Keratinocyte (primary cell): Measurements from ENCODE around the gene STBD1.

Experiments used
- EZH2 ChIP-seq: IDR thresholded peaks from one replicate; pipeline ENCODE4 v1.6.1; 2012; ENCODE audit warnings: inconsistent platforms, mild to moderate bottlenecking, low read length, moderate library complexity
- TF ChIP-seq, protein P1 (sequence below), 3 experiments: IDR thresholded peaks in 1 of 3; conservative IDR thresholded peaks in 1 of 3; optimal IDR thresholded peaks in 1 of 3; 2 replicates in 2 of 3; 3 replicates in 1 of 3; pipeline versions ENCODE3 to v1.5.1; 2011; ENCODE audit warnings: low read length in 3 of 3, mild to moderate bottlenecking in 3 of 3, moderate library complexity in 2 of 3, control low read depth in 1 of 3, inconsistent platforms in 1 of 3; ENCODE audit not compliant: insufficient read depth in 2 of 3; ENCODE audit errors: extremely low read depth in 1 of 3

DNA sequence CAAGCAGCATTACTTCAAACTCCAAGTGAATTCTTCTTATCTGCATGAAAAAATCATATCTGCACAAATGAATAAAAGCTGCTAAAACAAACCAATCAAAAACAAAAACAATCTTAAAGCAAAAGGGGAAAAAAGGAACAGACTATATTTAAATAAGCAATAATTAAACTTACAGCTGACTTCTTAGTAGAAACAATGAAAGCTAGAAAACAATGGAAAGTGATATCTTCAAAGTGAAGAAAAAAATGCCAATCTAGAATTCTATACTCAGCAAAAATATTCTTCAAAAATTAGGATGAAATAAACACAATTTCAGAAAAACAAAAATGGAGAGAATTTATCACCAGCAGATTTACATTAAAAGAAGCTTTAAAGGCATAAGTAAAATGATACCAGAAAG is 20.0 kb downstream of the STBD1 start:
- TF ChIP-seq, protein P1, sequence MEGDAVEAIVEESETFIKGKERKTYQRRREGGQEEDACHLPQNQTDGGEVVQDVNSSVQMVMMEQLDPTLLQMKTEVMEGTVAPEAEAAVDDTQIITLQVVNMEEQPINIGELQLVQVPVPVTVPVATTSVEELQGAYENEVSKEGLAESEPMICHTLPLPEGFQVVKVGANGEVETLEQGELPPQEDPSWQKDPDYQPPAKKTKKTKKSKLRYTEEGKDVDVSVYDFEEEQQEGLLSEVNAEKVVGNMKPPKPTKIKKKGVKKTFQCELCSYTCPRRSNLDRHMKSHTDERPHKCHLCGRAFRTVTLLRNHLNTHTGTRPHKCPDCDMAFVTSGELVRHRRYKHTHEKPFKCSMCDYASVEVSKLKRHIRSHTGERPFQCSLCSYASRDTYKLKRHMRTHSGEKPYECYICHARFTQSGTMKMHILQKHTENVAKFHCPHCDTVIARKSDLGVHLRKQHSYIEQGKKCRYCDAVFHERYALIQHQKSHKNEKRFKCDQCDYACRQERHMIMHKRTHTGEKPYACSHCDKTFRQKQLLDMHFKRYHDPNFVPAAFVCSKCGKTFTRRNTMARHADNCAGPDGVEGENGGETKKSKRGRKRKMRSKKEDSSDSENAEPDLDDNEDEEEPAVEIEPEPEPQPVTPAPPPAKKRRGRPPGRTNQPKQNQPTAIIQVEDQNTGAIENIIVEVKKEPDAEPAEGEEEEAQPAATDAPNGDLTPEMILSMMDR (optimal IDR thresholded peaks at IDR 0.05 in 1 of 3, IDR thresholded peaks at IDR 0.05 in 1 of 3, conservative IDR thresholded peaks at IDR 0.05 in 1 of 3; ENCODE audit: extremely low read depth in 1 of 3, insufficient read depth in 2 of 3, low read length in 3 of 3) = no peak
- TF ChIP-seq EZH2 = no peak
